KMS-11 (cell line): Measurements from ENCODE around the gene KDSR.

ENCODE experiments used
- H2AFZ ChIP-seq: fragments of 200-600 bp; sonication (generic); 2 replicates; pipeline ENCODE4 v1.6.1; 2016; ENCODE audit warnings: antibody characterized with exemption, mixed run types, low read depth
- H3K27ac ChIP-seq: fragments of 200-600 bp; sonication (generic); 2 replicates; pipeline ENCODE4 v1.6.1; 2016; ENCODE audit warnings: mild to moderate bottlenecking, mixed run types
- H3K27me3 ChIP-seq: fragments of 200-600 bp; sonication (generic); 2 replicates; pipeline ENCODE4 v1.6.1; 2017; ENCODE audit warnings: mild to moderate bottlenecking, low read depth, mixed run types, moderate library complexity; ENCODE audit not compliant: insufficient read depth
- H3K36me3 ChIP-seq: fragments of 200-600 bp; sonication (generic); 2 replicates; pipeline ENCODE4 v1.6.1; 2017; ENCODE audit warnings: mild to moderate bottlenecking, mixed run types; ENCODE audit not compliant: insufficient read depth
- H3K4me1 ChIP-seq: fragments of 200-600 bp; sonication (generic); 2 replicates; pipeline ENCODE4 v1.6.1; 2016; ENCODE audit warnings: mild to moderate bottlenecking, low read depth, mixed run types; ENCODE audit not compliant: poor library complexity, severe bottlenecking
- H3K4me2 ChIP-seq: fragments of 200-600 bp; sonication (generic); 2 replicates; pipeline ENCODE4 v1.7.0; 2016; ENCODE audit warnings: mild to moderate bottlenecking, mixed run types
- H3K4me3 ChIP-seq: fragments of 200-600 bp; sonication (generic); IDR thresholded peaks from 2 replicates; pipeline ENCODE4 v1.6.1; 2017; ENCODE audit warnings: low read depth, low read length, mixed read lengths; ENCODE audit not compliant: insufficient read depth
- H3K79me2 ChIP-seq: fragments of 200-600 bp; sonication (generic); 2 replicates; pipeline ENCODE4 v1.6.1; 2016; ENCODE audit warnings: low read depth, mixed run types; ENCODE audit not compliant: insufficient read depth
- H3K9ac ChIP-seq: fragments of 200-600 bp; sonication (generic); 2 replicates; pipeline ENCODE4 v1.6.1; 2016; ENCODE audit warnings: mild to moderate bottlenecking, mixed run types
- H4K20me1 ChIP-seq: fragments of 200-600 bp; sonication (generic); 2 replicates; pipeline ENCODE4 v1.6.1; 2016; ENCODE audit warnings: mild to moderate bottlenecking, mixed run types; ENCODE audit not compliant: insufficient read depth
- CTCF ChIP-seq: fragments of 200-600 bp; sonication (generic); conservative IDR thresholded peaks from 2 replicates; pipeline ENCODE4 v1.6.1; 2017; ENCODE audit warnings: low read depth, mild to moderate bottlenecking, antibody characterized with exemption, low read length, moderate library complexity, mixed read lengths

The KDSR gene

GRCh38 chr18:63350230-63350629 lies 16.8 kb downstream of the KDSR start:
- Histone ChIP-seq H3K4me1 (peaks cover 29% of the 10 kb centered on the region), H4K20me1 (no peaks in the 10 kb centered on the region), H3K79me2 (no peaks in the 10 kb centered on the region), H3K9ac (no peak overlapping the region), H3K27ac (no peak overlapping the region), H2AFZ (no peak overlapping the region), H3K36me3 (no peaks in the 10 kb centered on the region), H3K27me3 (no peaks in the 10 kb centered on the region), H3K4me2 (no peak overlapping the region), H3K4me3 (no peak overlapping the region)
- no peak for TF ChIP-seq CTCF

GRCh38 chr18:63348508-63349136 lies 18.4 kb downstream of the KDSR start:
- Histone ChIP-seq H3K4me1 (peaks cover 29% of the 10 kb centered on the region), H3K79me2 (no peaks in the 10 kb centered on the region), H3K36me3 (no peaks in the 10 kb centered on the region), H3K27ac (peak overlapping the region; percentile 50), H3K9ac (peak overlapping the region; percentile 13; the same call in 1 of the 2 replicates), H3K4me3 (no peak overlapping the region), H4K20me1 (no peaks in the 10 kb centered on the region), H3K4me2 (peak overlapping the region; percentile 55), H3K27me3 (no peaks in the 10 kb centered on the region), H2AFZ (peak overlapping the region; percentile 27; the same call in 1 of the 2 replicates)
- TF ChIP-seq CTCF: no peak

- Histone ChIP-seq H3K27me3 (no peaks in the 10 kb centered on the region), H3K36me3 (no peaks in the 10 kb centered on the region), H3K27ac (no peak overlapping the region), H3K9ac (no peak overlapping the region), H3K4me3 (no peak overlapping the region), H3K4me1 (peaks cover 29% of the 10 kb centered on the region), H3K79me2 (no peaks in the 10 kb centered on the region), H3K4me2 (no peak overlapping the region), H2AFZ (no peak overlapping the region), H4K20me1 (no peaks in the 10 kb centered on the region)
- TF ChIP-seq CTCF: no peak
Observed at GRCh38 chr18:63346480-63347183, 20.4 kb downstream of the KDSR start.

GRCh38 chr18:63346031-63346430 lies 21.0 kb downstream of the KDSR start:
- no peaks in the 10 kb centered on the region for H3K36me3 ChIP-seq
- no peak overlapping the region for H2AFZ ChIP-seq
- no peaks in the 10 kb centered on the region for H3K79me2 ChIP-seq
- H3K4me3 ChIP-seq: no peak overlapping the region
- TF ChIP-seq CTCF: no peak
- H3K9ac ChIP-seq: no peak overlapping the region
- H3K27me3 ChIP-seq: no peaks in the 10 kb centered on the region
- peaks cover 29% of the 10 kb centered on the region for H3K4me1 ChIP-seq
- no peak overlapping the region for H3K4me2 ChIP-seq
- H3K27ac ChIP-seq: no peak overlapping the region
- no peaks in the 10 kb centered on the region for H4K20me1 ChIP-seq
